SK-N-SH treated with all-trans-retinoic acid at 6 μM for 48 hours (cell line): ENCODE results near the gene CD79A.

ENCODE experiments used
- ATAC-seq: fragments of 200-7000 bp; cut with Tn5 transposase; 3 replicates; pipeline ENCODE4 v1.9.1; 2020; ENCODE audit warnings: mild to moderate bottlenecking, moderate library complexity
- ARNTL ChIP-seq: fragments of 450-650 bp; formaldehyde crosslinking; IDR thresholded peaks from 2 replicates; pipeline ENCODE4 v1.5.0; 2020; ENCODE audit warnings: low read depth, mild to moderate bottlenecking, moderate library complexity, borderline replicate concordance
- BACH2 ChIP-seq: fragments of 250-450 bp; sonication (Bioruptor Pico); IDR thresholded peaks from 2 replicates; pipeline ENCODE4 v1.9.0; 2021; ENCODE audit warnings: mild to moderate bottlenecking, borderline replicate concordance
- CREB5 ChIP-seq: fragments of 250-450 bp; sonication (Bioruptor Pico); IDR thresholded peaks from 2 replicates; pipeline ENCODE4 v1.5.1; 2020; ENCODE audit warnings: low read depth, mild to moderate bottlenecking, moderate library complexity
- CSDC2 ChIP-seq: fragments of 250-450 bp; sonication (Bioruptor Pico); IDR thresholded peaks from 2 replicates; pipeline ENCODE4 v1.5.0; 2020; ENCODE audit warnings: mild to moderate bottlenecking, moderate library complexity
- CSRNP3 ChIP-seq: fragments of 250-450 bp; sonication (Bioruptor Pico); IDR thresholded peaks from 2 replicates; pipeline ENCODE4 v1.5.1; 2021; ENCODE audit warnings: mild to moderate bottlenecking, moderate library complexity
- ESRRG ChIP-seq: fragments of 250-450 bp; sonication (Bioruptor Pico); IDR thresholded peaks from 2 replicates; pipeline ENCODE4 v1.6.1; 2021; ENCODE audit warnings: mild to moderate bottlenecking
- GLIS3 ChIP-seq: fragments of 250-450 bp; sonication (Bioruptor Pico); IDR thresholded peaks from 2 replicates; pipeline ENCODE4 v1.5.0; 2020; ENCODE audit warnings: mild to moderate bottlenecking, moderate library complexity
- ISL1 ChIP-seq: fragments of 250-450 bp; sonication (Bioruptor Pico); IDR thresholded peaks from 2 replicates; pipeline ENCODE4 v2.1.2; 2022; ENCODE audit warnings: mild to moderate bottlenecking, moderate library complexity
- OSR1 ChIP-seq: fragments of 250-450 bp; sonication (Bioruptor Pico); IDR thresholded peaks from 2 replicates; pipeline ENCODE4 v1.8.0; 2022; ENCODE audit warnings: moderate library complexity, mild to moderate bottlenecking, inconsistent platforms
- PPARA ChIP-seq: fragments of 250-450 bp; sonication (Bioruptor Pico); IDR thresholded peaks from 2 replicates; pipeline ENCODE4 v1.5.0; 2020; ENCODE audit warnings: mild to moderate bottlenecking, borderline replicate concordance
- RARB ChIP-seq: fragments of 250-450 bp; sonication (Bioruptor Pico); IDR thresholded peaks from 2 replicates; pipeline ENCODE4 v1.8.0; 2021; ENCODE audit warnings: mild to moderate bottlenecking, moderate library complexity
- TCF4 ChIP-seq: fragments of 250-450 bp; sonication (Bioruptor Pico); IDR thresholded peaks from 2 replicates; pipeline ENCODE4 v1.8.0; 2021; ENCODE audit warnings: mild to moderate bottlenecking, moderate library complexity, borderline replicate concordance
- TOX ChIP-seq: fragments of 250-450 bp; sonication (Bioruptor Pico); IDR thresholded peaks from 2 replicates; pipeline ENCODE4 v1.8.0; 2021; ENCODE audit warnings: mild to moderate bottlenecking, moderate library complexity, borderline replicate concordance
- ZC3H10 ChIP-seq: fragments of 250-450 bp; sonication (Bioruptor Pico); IDR thresholded peaks from 2 replicates; pipeline ENCODE4 v1.5.1; 2021; ENCODE audit warnings: mild to moderate bottlenecking, moderate library complexity
- ZFP3 ChIP-seq: fragments of 250-450 bp; sonication (Bioruptor Pico); IDR thresholded peaks from 2 replicates; pipeline ENCODE4 v1.5.0; 2020; ENCODE audit warnings: mild to moderate bottlenecking, moderate library complexity
- ZFP30 ChIP-seq: fragments of 450-650 bp; formaldehyde crosslinking; IDR thresholded peaks from 2 replicates; pipeline ENCODE4 v1.5.0; 2022; ENCODE audit warnings: mild to moderate bottlenecking, moderate library complexity
- ZNF565 ChIP-seq: fragments of 450-650 bp; formaldehyde crosslinking; conservative IDR thresholded peaks from 2 replicates; pipeline ENCODE4 v1.5.0; 2020; ENCODE audit warnings: low read depth, mild to moderate bottlenecking, moderate library complexity
- ZNF70 ChIP-seq: fragments of 450-650 bp; formaldehyde crosslinking; IDR thresholded peaks from 2 replicates; pipeline ENCODE4 v1.5.0; 2020; ENCODE audit warnings: mild to moderate bottlenecking, moderate library complexity
- ZNF8 ChIP-seq: fragments of 450-650 bp; formaldehyde crosslinking; IDR thresholded peaks from 2 replicates; pipeline ENCODE4 v1.5.0; 2020; ENCODE audit warnings: mild to moderate bottlenecking, moderate library complexity
- TF ChIP-seq, protein P1 (sequence below): fragments of 250-450 bp; sonication (Bioruptor Pico); IDR thresholded peaks from 2 replicates; pipeline ENCODE4 v1.8.0; 2021; ENCODE audit warnings: low read depth, mild to moderate bottlenecking, moderate library complexity, borderline replicate concordance
- TF ChIP-seq, protein P2 (sequence below): fragments of 250-450 bp; sonication (Bioruptor Pico); IDR thresholded peaks from 2 replicates; pipeline ENCODE4 v1.8.0; 2020; ENCODE audit warnings: mild to moderate bottlenecking, moderate library complexity, borderline replicate concordance

Gene CD79A

DNA sequence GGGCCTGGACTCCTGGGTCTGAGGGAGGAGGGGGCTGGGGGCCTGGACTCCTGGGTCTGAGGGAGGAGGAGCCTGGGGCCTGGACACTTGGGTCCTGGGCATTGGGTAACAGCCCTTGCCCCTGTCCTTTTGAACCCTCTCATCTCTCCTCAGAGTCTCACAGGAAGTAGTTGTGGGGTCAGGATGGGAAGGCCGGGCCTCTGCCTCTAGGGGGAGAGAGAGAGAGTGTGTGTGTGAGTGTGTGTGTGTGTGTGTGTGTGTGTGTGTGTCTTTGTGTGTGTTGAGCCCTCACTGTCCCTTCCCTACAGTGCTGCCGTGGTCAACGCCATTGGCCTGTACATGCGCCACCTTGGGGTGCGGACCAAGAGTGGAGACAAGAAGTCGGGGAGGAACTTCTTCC lies 16.8 kb downstream of the CD79A start (continued):
- TF ChIP-seq OSR1 (no peak), ZNF70 (CRISPR knock-in tag) (no peak)

DNA sequence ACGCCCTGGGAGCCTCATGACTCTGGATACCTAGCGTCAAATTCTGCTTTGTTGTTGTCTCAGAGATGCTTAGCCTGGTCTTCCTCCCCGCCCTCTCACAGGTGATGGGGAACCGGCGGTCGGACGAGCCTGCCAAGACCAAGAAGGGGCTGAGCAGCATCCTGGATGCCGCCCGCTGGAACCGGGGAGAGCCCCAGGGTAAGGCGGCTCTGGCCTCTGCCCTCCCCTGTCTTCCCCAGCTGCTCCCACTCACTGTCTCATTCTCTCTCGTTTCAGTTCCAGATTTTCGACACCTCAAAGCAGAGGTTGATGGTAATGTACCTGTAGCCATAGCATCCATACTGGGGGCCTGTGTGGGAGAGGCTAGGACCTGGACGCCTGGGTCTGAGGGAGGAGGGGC lies 17.3 kb downstream of the CD79A start:
- ATAC-seq = no peak
- TF ChIP-seq ESRRG (CRISPR knock-in tag) = no peak
- TF ChIP-seq ZNF70 (CRISPR knock-in tag) = no peak
- no peak for TF ChIP-seq ARNTL (CRISPR knock-in tag)
- TF ChIP-seq BACH2 (CRISPR knock-in tag) = no peak
- no peak for TF ChIP-seq ZFP30 (CRISPR knock-in tag)
- TF ChIP-seq CSRNP3 (CRISPR knock-in tag) = no peak
- TF ChIP-seq RARB = no peak
- TF ChIP-seq OSR1 = no peak
- TF ChIP-seq ZNF565 (CRISPR knock-in tag) = no peak
- no peak for TF ChIP-seq GLIS3 (CRISPR knock-in tag)
- TF ChIP-seq, protein P1, sequence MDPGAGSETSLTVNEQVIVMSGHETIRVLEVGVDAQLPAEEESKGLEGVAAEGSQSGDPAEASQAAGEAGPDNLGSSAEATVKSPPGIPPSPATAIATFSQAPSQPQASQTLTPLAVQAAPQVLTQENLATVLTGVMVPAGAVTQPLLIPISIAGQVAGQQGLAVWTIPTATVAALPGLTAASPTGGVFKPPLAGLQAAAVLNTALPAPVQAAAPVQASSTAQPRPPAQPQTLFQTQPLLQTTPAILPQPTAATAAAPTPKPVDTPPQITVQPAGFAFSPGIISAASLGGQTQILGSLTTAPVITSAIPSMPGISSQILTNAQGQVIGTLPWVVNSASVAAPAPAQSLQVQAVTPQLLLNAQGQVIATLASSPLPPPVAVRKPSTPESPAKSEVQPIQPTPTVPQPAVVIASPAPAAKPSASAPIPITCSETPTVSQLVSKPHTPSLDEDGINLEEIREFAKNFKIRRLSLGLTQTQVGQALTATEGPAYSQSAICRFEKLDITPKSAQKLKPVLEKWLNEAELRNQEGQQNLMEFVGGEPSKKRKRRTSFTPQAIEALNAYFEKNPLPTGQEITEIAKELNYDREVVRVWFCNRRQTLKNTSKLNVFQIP = no peak
- no peak for TF ChIP-seq CSDC2
- no peak for TF ChIP-seq PPARA
- no peak for TF ChIP-seq TOX (CRISPR knock-in tag)
- no peak for TF ChIP-seq ISL1
- no peak for TF ChIP-seq CREB5 (CRISPR knock-in tag)
- TF ChIP-seq, protein P2, sequence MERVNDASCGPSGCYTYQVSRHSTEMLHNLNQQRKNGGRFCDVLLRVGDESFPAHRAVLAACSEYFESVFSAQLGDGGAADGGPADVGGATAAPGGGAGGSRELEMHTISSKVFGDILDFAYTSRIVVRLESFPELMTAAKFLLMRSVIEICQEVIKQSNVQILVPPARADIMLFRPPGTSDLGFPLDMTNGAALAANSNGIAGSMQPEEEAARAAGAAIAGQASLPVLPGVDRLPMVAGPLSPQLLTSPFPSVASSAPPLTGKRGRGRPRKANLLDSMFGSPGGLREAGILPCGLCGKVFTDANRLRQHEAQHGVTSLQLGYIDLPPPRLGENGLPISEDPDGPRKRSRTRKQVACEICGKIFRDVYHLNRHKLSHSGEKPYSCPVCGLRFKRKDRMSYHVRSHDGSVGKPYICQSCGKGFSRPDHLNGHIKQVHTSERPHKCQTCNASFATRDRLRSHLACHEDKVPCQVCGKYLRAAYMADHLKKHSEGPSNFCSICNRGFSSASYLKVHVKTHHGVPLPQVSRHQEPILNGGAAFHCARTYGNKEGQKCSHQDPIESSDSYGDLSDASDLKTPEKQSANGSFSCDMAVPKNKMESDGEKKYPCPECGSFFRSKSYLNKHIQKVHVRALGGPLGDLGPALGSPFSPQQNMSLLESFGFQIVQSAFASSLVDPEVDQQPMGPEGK (CRISPR knock-in tag) = no peak
- no peak for TF ChIP-seq ZNF8 (CRISPR knock-in tag)
- no peak for TF ChIP-seq TCF4 (CRISPR knock-in tag)
- TF ChIP-seq ZC3H10 (CRISPR knock-in tag) = no peak

DNA sequence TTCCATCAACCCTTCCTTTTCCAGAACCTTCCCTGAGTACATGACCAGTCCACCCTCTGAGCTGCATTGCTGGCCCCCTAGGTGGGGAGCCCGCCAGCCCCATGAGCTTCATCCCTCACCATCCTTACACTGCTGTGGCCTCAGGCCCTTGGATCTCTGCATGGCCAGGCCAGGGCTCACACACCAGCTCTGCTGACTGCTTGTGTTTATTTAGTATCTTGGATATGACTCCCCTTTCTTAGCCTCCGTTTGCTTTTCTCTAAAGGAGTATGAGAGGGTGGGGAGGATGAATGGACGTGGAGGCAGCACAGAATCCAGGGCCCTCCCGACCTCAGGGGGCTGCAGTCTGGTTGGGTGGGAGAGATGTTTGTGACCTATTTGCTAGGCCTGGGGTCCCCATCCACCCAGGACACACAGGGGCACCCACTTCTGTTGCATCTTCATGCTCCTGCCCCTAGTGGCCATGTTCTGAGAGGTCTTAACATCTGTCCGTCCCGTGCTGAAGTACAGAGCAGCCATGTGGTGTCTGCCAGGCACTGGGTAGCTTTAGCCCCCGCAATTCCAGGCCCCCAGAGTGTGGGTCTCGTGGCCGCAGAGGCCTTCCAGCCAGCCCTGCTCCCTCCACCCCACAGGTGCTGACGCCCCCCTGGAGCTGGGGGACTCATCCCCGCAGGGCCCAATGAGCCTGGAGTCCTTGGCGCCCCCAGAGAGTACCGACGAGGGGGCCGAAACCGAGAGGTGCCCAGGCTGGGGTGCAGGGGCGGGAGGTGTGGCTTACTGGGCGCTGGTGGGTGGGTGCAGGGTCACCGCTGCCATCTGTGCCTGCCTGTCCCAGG lies 18.9 kb downstream of the CD79A start:
- no peak for TF ChIP-seq RARB
- TF ChIP-seq TCF4 (CRISPR knock-in tag) = no peak
- TF ChIP-seq ZC3H10 (CRISPR knock-in tag) = no peak
- TF ChIP-seq, protein P1 = no peak
- no peak for TF ChIP-seq ZNF70 (CRISPR knock-in tag)
- TF ChIP-seq, all 23 proteins: peak for 0
- peak; percentile 63 for ATAC-seq

DNA sequence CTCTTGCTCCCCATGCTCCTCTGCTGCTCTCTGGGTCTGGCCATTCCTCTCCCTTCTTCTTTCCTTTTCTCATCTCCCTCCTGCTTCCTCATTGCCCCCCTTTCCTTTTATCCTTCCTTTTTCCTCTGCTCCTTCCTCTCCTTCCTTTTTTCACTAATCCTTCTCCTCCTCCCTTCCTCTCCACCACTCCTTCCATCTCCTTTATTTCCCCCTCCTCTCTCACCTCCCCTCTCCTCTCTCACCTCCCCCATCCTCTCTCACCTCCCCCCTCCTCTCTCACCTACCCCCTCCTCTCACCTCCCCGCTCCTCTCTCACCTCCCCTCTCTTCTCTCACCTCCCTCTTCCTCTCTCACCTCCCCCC lies 19.5 kb downstream of the CD79A start:
- no peak for ATAC-seq
- TF ChIP-seq ZFP3 (CRISPR knock-in tag) (no peak), ISL1 (no peak), ARNTL (CRISPR knock-in tag) (no peak), TOX (CRISPR knock-in tag) (no peak), ZNF70 (CRISPR knock-in tag) (no peak), TCF4 (CRISPR knock-in tag) (no peak)
- TF ChIP-seq, protein P1 = no peak
- TF ChIP-seq, protein P2 (CRISPR knock-in tag) = no peak
